GM20431 (cell line): ENCODE measurements around the gene ILDR2.

Experiments
- in situ Hi-C: fragments of 300-500 bp; cut with MseI, MboI; formaldehyde crosslinking; loops from one replicate; pipeline ENCODE4 v1.15.0; 2020; ENCODE audit warnings: low sequenced_read_pairs; ENCODE audit not compliant: unreplicated experiment

The ILDR2 gene, protein sequence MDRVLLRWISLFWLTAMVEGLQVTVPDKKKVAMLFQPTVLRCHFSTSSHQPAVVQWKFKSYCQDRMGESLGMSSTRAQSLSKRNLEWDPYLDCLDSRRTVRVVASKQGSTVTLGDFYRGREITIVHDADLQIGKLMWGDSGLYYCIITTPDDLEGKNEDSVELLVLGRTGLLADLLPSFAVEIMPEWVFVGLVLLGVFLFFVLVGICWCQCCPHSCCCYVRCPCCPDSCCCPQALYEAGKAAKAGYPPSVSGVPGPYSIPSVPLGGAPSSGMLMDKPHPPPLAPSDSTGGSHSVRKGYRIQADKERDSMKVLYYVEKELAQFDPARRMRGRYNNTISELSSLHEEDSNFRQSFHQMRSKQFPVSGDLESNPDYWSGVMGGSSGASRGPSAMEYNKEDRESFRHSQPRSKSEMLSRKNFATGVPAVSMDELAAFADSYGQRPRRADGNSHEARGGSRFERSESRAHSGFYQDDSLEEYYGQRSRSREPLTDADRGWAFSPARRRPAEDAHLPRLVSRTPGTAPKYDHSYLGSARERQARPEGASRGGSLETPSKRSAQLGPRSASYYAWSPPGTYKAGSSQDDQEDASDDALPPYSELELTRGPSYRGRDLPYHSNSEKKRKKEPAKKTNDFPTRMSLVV

DNA sequence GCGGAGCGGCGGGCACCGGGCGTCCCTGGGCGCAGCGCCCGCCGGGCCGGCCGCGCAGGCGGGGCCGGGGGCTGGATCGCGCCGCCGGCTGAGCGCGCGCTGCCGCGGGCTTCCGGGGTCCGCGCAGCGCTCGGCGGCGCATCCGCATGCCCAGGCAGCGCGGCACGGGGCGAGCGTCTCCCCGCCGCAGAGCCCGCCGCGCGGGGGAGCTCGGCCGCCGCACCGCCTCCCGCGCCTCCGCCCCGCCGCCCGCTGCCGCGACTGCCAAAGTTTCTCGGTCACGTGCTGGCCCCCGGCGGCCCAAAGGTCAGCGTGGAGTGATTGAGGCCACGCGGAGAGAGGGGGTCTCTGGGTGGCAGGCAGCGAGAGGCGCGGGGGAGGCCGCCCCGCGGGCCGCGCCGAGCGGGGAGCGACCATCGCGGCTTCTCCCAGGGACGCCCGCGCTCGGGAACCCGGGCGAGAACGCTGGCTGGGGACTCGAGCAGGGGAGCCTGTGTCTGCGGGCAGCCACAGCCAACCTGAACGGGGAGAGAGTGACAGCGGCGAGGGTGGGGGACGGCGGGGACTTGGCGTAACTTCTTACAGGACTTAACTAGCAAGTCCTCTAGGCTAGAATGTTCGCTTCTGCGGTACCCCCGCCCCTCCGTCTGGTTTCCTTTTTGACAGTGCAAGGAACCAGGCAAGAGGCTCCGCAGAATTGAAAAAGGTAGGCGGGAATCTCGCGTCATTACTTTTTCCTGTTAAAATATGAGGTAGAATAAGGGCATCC lies at the start of gene ILDR2:
Gene ILDR2, minus strand, starts transcription at position 180 of the 769 bp plus-strand sequence. CDS start 272 bp downstream, outside the sequence.
- in situ Hi-C loops, result no loop called here

DNA sequence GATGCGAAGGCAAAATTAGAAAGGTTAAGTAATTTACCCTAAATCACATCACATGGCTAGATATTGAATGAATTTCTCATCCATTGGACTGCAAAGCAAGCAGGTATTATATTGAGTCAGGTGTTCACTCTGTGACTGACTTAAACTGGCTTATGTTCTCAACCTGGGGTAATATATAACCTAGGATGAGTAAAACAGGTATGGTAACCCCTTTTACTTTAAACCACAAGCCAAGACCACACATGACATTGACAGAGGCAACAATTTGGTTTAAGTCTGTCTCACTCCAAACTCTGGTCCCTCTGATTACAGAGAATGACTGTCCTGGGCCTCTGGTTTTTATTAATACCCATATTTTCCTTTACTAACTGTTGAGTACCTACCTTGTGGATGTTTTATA lies 47.0 kb upstream of the ILDR2 start:
- in situ Hi-C loops, result no loop called here

DNA sequence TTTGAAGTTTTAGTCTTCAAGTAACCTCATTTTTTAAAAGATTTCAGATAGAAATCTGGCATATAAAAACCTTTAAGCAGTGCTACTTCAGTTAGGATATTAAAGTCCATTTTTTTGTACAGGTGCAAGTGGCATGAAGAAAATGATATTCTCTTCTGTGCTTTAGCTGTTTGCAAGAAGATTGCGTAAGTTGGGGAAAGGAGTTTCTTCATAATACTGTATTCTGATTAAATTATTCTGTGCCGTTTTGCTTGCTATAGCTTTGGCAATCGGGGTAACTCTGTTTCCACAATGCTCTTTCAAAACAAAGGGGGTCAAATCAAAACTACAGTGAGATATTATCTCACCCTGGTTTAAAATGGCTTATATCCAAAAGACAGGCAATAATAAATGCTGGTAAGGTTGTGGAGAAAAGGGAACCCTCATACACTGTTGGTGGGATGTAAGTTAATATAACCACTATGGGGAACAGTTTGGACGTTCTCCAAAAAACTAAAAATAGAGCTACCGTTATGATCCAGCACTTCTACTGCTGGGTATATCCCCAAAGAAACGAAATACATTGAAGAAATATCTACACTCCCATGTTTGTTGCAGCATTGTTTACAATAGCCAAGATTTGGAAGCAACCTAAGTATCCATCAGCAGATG lies 40.9 kb upstream of the ILDR2 start:
- in situ Hi-C loops, result no loop called here

DNA sequence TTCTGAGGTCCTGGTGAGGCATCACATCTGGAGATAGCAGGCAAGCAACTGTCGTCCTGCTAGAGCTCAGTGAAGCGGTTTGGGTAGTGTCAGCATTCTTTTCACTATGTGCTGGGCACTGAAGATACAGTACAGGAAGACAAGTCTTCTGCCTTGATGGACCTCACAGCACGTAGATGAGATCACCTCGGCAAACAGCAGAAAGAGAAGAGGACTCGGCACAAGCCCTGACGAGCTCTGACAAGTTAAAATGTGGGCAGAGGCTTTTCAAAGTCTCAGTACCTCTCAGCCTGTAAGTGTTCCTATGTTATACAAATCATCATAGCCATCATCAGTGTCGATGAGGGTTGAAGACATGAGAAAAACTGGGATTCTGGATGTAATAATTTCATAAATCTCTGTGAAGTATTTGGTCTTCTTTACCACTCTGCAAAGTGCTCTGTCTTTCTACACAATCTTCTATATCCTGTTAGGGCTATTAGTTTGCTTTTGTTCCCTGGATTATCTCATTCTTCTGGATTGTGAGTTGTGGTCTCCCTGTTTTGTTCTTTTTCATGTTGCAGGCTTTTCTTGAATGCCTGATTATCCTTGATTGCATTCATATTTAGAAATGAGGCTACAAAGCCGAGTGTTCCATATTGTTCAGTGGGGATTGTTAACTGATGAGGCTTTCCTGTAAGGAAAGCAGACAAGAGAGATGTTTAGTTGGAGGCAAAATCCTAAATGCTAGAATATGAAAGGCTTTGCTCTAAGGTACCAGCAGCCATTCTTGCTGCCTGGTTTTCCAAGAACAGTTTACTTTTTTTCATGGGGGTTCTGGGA lies 38.0 kb upstream of the ILDR2 start:
- in situ Hi-C loops, result no loop called here

DNA sequence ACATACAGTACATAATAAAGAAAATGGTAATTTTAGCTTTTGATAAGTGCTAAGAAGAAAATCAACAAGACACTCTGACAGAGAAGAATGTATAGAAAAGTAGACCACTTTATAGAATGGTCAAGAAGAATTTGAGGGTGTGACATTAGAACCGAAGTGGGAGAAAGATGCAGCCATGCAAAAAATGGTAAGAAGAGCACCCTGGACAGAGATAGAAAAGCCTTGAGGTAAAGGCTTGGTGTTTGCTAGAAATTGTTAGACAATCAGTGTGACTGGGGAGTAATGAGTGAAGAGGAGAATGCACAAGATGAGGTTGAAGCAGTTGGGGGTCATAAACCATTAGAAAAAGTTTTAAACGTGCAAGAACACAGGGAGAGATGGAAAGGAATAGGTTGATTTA lies 37.2 kb upstream of the ILDR2 start:
- in situ Hi-C loops, result no loop called here

DNA sequence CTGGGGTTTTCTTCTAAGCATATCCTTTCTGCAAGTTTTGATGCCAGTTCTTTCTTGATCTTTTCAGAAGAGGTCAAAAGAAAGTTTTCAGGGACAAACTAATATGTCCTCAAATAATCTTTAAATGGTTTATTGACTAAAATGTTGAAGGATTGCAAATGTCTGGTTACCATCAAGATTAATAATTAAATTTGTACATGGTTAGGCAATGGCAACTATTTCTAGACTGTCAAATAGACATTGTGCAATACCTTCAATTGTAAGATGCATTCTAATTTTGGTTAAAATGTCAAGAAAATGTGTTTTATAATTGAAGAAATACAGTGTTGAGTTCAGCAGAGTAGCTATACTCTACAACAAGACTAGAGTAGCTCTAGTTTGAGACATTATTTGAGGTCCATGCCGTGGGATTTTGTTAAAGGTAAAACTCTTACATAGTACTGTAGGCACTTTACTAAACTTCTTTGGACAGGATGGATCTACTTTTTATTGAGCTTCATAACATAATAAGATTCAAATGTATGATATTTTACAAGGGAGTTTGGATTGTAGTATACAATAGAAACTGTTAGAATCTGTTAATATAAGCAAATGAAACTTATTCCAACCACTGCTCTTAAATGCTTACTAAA lies 36.3 kb upstream of the ILDR2 start:
- in situ Hi-C loops, result no loop called here

DNA sequence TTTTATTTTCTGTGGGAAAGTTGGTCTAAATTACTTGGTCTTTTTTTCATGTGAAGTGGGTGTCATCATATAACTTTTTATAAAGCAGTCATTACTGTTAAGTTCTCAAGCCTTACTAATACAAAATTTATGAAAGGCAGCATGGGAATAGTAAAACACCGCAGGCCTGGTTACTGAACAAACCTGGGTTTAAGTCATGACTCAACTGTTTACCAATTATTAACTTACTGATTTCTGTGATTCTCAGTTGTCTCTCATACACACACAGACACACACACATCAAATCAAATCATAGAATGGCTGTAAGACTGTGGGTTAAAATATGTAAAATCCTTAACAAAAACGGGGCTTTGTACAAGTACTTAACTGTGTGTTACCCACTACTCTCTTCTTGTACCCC lies 28.4 kb upstream of the ILDR2 start:
- in situ Hi-C loops, result no loop called here

DNA sequence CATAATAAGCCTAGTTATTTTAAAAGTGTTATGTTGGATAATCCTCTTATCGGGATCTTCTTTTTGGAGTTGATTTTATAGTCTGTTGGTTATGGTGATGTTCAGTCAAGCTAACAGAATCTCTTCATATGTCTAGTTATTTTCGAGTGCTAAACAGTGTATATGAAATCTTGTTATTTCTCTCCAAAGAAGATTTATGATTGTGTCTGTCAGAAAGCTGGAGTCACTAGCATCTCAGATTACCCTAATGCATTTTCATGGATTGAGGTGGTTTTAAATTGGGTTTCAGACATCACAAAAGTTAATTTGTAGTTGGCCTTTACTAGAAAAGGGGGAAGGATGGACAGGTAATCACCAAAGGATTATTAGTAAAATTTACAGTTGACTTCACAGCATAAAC lies 27.0 kb upstream of the ILDR2 start:
- in situ Hi-C loops, result no loop called here

DNA sequence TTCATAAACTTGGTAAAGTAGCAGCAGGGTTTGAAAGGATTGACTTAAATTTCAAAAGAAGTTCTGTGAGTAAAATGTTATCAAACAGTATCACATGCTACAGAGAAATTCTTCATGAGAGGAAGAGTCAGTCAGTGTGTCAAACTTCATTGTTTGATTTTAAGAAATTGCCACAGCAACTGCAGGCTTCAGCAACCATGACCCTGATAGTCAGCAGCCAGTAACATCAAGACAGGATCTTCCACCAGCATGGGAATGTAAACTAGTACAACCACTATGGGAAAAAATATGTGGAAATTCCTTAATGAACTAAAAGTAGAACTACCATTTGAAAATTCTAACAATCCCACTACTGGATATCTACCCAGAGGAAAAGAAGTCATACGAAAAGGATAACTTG lies 25.2 kb upstream of the ILDR2 start:
- in situ Hi-C loops, result no loop called here

DNA sequence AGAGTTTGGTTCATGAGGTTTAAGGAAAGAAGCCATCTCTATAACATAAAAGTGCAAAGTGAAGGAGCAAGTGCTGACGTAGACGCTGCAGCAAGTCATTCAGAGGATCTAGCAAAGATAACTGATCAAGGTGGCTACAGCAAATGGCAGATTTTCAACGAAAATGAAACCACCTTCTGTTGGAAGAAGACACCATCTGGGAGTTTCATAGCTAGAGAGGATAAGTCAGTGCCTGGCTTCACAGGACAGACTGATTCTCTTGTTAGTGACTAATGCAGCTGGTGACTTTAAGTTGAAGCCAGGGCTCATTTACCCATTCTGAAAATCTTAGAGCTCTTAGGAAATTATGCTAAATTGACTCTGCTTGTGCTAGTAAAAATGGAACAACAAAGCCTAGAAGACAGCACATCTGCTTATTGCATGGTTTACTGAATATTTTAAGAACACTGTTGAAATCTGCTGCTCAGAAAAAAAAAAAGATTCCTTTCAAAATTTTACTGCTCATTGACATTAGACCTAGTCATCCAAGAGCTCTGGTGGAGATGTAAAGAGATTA lies 24.2 kb upstream of the ILDR2 start:
- in situ Hi-C loops, result no loop called here

DNA sequence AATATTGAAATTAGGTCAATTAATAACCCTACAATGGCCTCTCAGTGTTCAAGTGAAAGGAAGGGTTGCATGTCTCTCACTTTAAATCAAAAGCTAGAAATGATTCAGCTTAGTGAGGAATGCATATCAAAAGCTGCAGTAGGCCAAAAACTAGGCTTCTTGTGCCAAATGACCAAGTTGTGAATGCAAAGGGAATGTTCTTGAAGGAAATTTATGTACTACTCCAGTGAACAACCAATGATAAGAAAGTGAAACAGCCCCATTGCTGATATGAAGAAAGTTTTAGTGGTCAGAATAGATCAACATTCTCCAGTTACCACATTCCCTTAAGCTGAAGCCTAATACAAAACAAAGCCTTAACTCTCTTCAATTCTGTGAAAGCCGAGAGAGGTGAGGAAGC lies 23.7 kb upstream of the ILDR2 start:
- in situ Hi-C loops, result no loop called here

DNA sequence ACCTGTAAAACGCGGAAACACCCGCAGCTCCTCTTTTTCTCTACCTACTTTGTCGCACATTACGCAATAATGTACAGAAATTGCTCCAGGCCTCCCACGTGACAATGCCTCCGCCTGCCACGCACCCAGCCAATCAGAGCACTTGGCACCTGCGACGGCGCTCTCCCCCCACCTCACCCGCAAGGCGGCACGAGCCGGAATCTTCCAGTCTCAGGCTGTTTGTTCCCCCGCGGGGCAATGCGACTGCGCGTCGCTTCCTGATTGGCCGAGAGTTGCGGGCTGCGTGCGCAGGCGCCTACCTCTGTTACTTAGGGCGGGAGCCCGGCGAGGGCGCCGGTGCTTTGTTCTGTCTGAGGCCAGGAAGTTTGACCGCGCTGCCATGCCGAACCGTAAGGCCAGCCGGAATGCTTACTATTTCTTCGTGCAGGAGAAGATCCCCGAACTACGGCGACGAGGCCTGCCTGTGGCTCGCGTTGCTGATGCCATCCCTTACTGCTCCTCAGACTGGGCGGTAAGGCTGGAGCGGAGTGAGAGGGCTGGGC lies 13.7 kb upstream of the ILDR2 start, which contains the start of gene MAEL:
Gene MAEL, plus strand, starts transcription at position 307 of the 542 bp plus-strand sequence. Its CDS starts 73 bp downstream, at position 380.
- in situ Hi-C loops, result no loop called here

DNA sequence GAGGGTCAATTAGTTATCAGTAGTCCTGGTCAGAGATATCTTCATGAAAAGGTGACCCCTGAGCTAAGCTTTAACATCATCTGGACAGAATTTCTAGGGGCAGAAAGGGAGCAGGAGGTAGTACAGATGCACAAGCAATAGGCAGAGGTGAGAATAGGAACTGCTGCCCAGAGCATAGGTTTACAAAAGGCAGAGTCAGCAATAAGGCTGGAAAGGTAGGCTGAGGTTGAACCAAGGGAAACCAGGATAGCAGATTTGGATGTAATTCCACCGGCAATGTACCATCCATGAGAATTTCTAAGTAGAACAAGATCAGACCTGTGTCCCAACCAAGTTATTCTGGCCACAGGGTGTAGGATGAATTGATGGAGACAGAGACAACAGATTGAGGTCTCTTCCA lies 6.2 kb upstream of the ILDR2 start:
- in situ Hi-C loops, result no loop called here

DNA sequence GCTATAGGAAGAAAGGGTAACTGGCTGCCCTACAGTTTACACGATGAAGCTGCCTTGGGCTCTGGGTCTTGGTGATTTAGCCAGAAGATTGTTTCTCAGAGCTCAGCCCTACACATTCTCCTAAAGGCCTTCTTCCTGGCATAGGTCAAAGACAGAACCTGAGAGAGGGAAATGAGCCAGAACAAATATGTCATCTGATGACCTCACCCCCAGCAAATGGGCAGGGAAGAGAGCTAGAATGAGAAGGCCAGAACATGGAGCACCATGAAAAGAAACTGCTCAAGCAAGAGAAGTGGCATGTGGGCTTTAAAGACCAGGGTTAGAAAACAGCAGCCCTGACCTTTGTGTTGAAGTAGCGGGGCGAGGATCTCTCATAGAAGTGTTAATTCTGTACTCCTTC lies 5.5 kb upstream of the ILDR2 start:
- in situ Hi-C loops, result no loop called here

DNA sequence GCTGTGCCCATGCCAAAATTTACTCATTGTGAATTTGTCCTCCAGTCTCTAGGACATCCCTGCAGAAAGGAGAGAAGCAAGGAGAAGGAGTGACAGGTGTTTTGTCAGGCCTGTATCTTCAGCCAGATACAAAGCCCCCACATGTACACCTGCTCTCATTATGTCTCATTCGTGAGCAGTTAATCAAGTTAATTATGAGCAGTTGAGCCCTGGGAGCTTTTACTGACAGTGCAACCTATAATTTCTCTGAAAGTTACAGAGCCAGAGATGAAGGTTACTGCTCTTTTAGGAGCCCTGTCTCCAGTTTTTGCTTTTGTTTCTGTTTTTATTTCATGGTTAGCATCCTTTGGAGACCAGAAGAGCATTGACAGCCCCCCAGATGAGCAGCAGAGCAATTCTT lies 5.0 kb upstream of the ILDR2 start:
- in situ Hi-C loops, result no loop called here

DNA sequence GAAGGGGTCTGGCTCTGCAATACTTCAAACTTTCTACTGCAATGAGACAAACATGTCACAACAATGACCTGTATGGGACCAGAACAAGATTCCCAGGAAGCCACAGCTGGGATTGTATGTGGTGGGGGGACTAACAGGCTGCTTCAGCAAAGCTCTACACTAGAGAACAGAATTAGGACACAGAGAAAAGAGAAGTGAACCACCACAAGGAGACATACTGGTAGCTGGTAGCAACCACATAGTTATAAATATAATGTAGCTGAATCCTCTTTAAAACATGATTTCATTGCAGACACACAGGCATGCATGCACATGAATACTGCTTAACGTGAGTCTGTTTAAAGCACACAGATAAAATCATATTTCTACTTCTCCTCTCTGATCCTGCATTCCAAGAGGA lies 3.5 kb upstream of the ILDR2 start:
- in situ Hi-C loops, result no loop called here

DNA sequence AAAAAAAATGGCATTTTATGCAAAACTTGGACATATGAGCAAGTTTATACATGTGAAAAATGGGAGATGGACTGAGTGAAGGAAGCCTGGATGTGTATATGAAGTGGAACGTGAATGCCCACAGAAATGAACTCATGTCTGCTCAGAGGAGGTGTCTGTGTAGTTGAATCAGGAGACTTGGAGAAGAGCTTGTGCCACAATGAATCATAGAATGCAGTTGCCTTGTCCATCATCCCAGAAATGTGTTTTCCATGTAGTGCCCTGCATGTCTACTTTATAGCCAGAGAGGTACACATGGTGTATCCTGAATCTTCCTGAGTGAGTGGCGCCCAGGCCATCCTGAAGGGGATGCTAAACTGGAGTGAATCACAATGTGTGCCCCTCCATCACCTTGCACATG lies 2.6 kb upstream of the ILDR2 start:
- in situ Hi-C loops, result no loop called here

DNA sequence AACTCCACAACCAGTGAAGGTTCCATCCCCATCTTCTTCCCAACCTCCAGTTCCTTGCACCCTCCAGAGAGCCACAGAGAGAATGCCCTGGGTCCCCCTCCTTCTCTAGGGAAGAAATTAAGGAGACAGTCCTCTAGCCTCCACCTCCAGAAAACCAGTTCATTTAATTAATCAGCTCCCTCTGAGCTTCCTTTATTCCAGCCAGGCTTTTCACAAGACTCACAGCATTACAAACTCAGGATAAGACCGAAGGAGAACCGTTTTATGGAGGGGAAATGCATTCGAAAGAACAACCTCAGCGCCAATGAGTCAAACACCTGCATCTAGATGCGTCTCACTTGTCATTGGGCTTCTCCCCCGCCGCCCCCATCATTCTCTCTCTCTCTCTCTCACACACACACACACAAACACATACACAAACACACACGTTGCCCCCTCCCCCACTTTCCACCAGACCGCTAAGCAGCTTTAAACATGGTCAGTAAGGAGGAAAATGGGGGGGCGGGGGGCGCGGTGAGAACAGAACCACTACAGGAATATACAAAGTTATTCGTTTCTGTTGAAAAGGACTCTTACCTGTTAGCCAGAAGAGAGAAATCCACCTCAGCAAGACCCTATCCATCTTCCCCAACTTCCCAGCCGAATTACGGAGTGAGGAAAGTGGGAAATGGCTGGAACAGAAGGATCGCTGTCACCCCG lies 544 bp downstream of the ILDR2 start:
- in situ Hi-C loops, result no loop called here
